GM12873 (cell line): ENCODE data around the gene CSNK1A1.

Source experiments
- CTCF ChIP-seq: IDR thresholded peaks from 2 replicates; pipeline ENCODE4 v1.5.1; 2012; ENCODE audit warnings: low read depth, mild to moderate bottlenecking, moderate library complexity, low read length, control low read depth; ENCODE audit not compliant: insufficient read depth; ENCODE audit errors: missing control alignments

Gene CSNK1A1

GRCh38 chr5:149551227-149552037 is at the start of gene CSNK1A1:
Gene CSNK1A1, minus strand, starts transcription at chr5:149551439. Its CDS starts 475 bp downstream, at chr5:149550964.
- TF ChIP-seq CTCF: peak; percentile 80

GRCh38 chr5:149600932-149601331 is 49.7 kb upstream of the CSNK1A1 start:
- no peak for TF ChIP-seq CTCF

GRCh38 chr5:149599375-149599774 is 48.1 kb upstream of the CSNK1A1 start:
- no peak for TF ChIP-seq CTCF

- peak; percentile 22 for TF ChIP-seq CTCF
Measured at GRCh38 chr5:149598966-149599365, 47.7 kb upstream of the CSNK1A1 start.

GRCh38 chr5:149597618-149598017 is 46.4 kb upstream of the CSNK1A1 start:
- no peak for TF ChIP-seq CTCF

- no peak for TF ChIP-seq CTCF
Measured at GRCh38 chr5:149596712-149597111, 45.5 kb upstream of the CSNK1A1 start.

- TF ChIP-seq CTCF: no peak
Measured at GRCh38 chr5:149594206-149594895, 43.1 kb upstream of the CSNK1A1 start.
